Neural progenitor cell (in vitro differentiated cells): Measurements from ENCODE around the gene PROSER3.

Experiments
- CTCF ChIP-seq: fragments of 200-600 bp; sonication (generic); IDR thresholded peaks from 2 replicates; pipeline ENCODE4 v1.5.1; 2017; ENCODE audit warnings: antibody characterized with exemption, mild to moderate bottlenecking
- EZH2 ChIP-seq: fragments of 200-600 bp; sonication (generic); IDR thresholded peaks from 2 replicates; pipeline ENCODE4 v1.6.1; 2017; ENCODE audit warnings: antibody characterized with exemption, mild to moderate bottlenecking, moderate library complexity
- EZH2phosphoT487 ChIP-seq: fragments of 200-600 bp; sonication (generic); IDR thresholded peaks from 2 replicates; pipeline ENCODE4 v1.6.1; 2017; ENCODE audit warnings: antibody characterized with exemption

- TF ChIP-seq CTCF = no peak
- TF ChIP-seq EZH2phosphoT487 = no peak
- TF ChIP-seq EZH2 = no peak
These were observed 9.5 kb downstream of the PROSER3 start for GRCh38 chr19:35767288-35768081.
